DLD1 (cell line): Measurements from ENCODE around the gene DCDC1.

ENCODE experiments used
- in situ Hi-C: cut with HindIII; loops from 2 replicates; pipeline ENCODE4 v1.10.0; 2017; ENCODE audit warnings: low sequenced_read_pairs

The DCDC1 gene

DNA sequence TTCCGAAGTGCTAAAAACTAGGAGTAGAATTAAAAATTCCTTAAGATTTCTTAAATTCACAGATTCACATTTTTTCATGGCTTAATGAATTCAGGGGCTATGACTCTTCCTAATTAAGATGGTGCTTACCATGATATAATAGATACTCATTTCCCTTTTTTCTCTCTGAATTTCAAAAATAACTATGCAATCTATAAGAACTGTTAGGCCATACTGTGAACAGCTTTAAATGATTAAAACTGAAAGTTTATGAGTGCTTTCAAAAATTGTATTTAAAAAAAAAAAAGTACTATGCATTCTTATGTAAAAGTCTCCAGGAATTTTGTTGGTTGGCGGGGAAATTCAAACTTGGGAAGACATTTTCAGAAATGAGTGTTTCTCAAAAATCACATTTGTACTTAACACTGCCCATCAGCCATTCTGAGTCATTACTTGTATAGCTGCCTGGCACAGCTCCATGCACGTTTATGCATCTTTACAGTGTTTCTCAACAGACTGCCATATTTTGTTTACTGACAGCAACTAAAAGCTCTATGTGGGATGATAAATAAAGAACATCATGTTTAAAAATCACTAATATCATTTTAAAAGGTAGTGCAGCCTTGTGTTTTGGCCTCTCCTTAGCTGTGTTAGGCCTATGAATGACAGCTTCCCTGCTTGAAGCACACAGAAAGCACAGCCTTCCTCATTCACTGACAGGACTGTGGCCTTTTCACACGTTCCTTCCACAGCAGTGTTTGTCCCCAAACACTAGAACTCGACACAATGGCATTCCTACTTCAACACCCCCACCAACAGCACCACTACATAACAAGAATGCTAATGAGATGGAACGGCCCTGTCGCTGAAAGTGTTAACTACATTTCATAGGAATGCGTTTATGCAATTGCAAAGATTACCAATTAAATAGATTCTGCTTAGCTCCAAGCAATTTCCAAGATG is 131.4 kb downstream of the DCDC1 start:
- in situ Hi-C loops = no loop called here

GRCh38 chr11:31236143-31236542 is 133.4 kb downstream of the DCDC1 start:
- in situ Hi-C loops = no loop called here

DNA sequence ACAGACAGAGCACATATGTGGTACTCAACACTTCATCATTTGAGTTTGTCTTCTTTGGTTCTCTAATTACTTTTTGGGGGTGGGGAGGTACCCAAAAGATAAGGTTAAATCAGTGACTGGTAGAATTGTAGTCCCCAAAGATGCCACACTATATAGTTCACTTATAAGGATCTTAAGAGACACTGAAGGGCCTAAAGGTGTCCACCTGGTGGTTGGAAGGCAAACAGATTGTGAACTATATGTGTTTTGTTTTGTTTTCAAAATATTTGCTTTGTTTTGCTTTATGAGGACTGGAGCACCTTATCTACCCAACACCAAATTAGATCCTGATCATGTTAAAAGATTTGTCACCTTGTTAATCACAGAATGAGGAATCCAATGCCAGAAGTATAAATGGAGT is 136.1 kb downstream of the DCDC1 start:
- in situ Hi-C loops = no loop called here

GRCh38 chr11:31231601-31232000 is 137.9 kb downstream of the DCDC1 start:
- in situ Hi-C loops = no loop called here

DNA sequence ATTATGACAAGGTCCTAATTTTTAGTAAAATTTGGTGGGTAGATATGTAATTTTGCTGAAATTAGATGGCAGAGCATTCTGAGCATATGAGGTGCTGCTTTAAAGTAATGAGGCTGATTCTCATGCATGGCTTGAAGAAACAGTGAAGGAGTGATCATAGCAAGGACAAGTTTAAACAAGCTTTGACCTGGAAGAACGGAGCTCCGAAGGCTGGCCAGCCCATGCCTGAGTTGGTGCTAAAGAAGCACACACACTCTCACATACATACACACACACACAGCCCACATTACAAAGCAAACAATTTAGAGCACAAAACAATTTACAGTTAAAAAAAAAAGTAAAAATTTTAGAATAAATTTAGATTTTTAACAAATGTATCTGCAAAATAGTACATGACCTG is 150.7 kb downstream of the DCDC1 start:
- in situ Hi-C loops = no loop called here

- in situ Hi-C loops = no loop called here
Measured at GRCh38 chr11:31214372-31214771, 155.2 kb downstream of the DCDC1 start.

DNA sequence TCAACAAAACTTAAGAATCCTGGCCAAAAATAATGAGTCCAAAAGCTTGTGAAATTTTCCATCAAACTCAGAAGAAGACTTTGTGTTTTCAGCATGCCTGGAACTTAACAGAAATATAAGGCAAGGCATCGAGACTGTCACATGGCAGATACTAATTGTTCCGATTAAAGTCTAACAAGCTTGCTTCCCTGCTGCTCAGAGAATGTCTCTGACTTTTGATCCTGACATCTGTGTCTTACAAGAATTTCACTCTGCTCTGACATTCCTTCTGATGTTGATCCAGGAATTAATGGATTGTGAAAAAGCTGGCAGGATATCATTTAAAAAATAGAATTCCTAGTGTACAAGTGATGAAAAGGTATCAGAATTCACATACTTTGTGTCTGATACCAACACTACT is 170.2 kb downstream of the DCDC1 start:
- in situ Hi-C loops = no loop called here

DNA sequence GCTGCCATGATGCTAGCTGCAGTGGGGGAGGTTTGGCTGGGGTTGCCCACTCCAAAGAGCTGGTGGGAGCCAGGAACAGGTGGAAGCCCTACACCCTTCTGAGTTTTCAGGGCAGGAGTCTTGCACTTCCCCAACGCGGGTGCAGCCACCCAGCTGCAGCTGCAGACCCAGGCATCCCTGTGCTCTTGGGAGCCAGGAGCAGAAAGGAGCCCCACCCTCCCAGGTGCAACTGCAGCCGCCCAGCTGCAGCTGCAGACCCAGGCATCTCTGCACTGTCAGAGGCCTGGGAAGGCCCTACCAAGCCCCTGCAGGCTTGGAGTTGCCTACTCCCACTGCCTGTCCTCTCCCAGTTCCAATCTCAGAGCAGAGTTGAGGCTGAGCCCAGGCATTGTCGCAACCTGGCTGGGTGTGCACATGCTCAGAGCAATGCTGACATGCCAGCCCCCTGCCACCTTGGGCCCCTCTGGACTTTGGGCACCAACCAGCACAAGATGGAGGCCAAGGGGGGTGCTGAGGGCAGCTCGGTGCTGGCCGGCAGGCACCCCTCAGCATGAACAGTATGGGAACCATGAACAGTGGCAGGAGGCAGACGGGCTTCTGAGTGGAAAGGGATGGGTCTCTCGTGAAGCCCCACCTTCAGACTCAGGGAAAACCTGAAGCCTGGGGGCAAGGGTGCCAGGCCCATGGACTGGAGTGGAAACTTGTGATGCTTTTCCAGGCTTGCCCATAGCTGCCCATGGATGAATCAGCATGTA is 195.4 kb downstream of the DCDC1 start:
- in situ Hi-C loops = no loop called here

- in situ Hi-C loops = no loop called here
Measured at GRCh38 chr11:31160504-31161422, 208.8 kb downstream of the DCDC1 start.

DNA sequence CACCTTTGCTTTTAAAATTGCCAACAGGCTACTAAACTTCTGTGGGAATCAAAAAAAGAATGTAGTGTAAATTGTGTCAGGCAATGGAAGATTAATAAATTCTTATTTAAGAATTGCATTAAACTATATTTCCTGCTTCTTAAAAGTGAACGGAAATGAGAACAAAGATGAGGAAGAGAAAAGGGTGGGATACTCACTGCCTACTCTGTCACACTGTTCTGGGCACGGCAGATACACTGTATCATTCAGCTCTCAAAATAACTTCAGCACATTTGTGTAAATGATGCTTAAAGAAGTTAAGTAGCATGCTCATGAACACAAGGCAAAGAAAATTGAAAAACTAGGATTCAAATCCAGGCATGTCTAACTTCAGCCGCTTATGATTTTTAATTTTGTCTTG is 218.7 kb downstream of the DCDC1 start:
- in situ Hi-C loops = no loop called here

DNA sequence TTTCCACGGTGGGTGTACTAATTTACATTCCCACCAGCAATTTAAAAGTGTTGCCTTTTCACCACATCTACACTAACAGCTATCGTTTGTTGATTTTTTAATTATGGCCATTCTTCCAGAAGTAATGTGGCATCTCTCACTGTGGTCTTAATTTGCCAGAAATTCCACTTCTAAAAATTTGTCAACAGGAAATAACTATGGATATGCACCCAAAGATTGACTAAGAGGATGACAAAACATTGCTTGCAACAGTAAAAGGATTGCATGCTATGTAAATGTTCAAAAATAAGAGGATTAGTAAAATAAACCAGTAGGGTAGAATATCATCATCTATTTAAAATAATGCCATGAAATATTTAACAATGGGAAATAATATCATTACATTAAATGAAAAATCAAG is 219.5 kb downstream of the DCDC1 start:
- in situ Hi-C loops = no loop called here

- in situ Hi-C loops = no loop called here
Measured at GRCh38 chr11:31141789-31142188, 227.8 kb downstream of the DCDC1 start.

GRCh38 chr11:31139479-31139878 is 230.1 kb downstream of the DCDC1 start:
- in situ Hi-C loops = no loop called here

DNA sequence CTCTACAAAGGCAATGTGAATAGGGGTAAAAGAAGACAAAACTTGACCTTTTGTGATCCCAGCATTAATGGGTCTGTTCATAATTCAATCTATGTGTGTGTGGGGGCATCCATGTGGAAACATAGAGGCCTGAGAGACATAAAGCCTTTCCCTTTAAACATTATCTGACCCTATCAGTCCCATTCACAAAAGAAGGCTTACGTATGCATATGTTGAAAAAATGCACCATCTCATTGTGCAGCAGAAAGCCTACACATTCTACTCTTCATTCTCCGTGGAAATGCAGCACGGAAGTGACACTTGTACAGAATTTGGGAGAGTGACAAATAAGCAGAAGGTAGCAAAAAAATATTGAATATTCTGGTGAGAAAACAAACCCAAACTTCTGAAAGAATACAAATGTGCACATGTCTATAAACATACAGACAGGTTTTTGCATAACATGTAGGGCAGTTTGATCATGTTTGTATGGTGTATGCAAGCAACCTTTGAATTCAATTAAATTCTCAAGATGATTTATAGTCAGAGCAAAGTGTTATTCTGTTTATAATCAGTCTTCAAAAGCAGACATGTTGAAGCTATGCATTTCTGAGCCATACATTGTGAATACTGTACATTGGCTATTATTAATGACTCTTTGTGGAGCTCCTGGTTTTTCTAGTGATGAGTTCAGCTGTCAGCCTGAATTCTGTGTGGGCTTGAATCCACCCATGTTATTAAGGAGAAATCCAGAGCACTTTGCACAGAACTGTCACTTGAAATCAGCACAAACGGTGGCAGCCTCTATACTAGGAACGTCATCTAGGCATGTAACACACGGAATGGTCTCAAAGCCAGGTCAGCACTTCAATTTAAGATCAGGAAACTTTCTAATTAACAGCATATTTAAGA is 236.8 kb downstream of the DCDC1 start:
- in situ Hi-C loops = no loop called here

DNA sequence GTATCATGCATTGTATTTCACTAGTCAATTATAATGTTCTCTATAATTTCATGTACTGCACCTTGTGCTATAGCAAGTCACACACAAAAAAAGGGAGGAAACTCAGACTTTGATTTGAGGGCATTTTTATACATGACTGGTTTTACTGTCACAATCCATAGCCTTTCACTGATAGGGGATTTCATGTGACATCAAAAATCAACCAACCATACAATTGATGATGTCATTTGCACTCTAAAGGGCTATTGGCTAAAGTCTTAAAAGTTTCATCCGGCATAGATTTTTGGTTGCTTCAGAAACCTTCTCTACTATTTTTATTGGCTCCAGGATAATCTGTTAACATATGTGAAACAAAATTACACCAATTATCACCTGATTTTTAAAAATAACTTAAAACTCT is 237.8 kb downstream of the DCDC1 start:
- in situ Hi-C loops = no loop called here

GRCh38 chr11:31127290-31127689 is 242.2 kb downstream of the DCDC1 start:
- in situ Hi-C loops = no loop called here

DNA sequence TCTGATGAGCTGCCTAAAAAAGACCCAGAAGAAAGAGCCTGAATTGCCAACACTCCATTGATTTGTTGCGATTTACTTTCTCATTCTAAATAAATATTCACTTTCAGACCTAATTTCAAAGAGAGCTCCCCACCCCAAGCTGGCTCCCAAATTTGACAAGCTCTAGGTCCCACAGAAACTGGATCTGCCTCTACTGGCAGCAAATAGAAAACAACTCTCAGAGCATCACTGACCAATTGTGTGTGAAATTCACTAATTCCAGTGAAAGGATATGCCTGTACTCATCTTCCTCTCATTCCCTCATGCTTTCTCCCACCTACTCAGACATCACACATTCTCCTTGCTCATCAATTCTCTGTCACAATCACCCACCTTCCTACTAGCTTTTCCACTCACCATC is 249.1 kb downstream of the DCDC1 start:
- in situ Hi-C loops = no loop called here

DNA sequence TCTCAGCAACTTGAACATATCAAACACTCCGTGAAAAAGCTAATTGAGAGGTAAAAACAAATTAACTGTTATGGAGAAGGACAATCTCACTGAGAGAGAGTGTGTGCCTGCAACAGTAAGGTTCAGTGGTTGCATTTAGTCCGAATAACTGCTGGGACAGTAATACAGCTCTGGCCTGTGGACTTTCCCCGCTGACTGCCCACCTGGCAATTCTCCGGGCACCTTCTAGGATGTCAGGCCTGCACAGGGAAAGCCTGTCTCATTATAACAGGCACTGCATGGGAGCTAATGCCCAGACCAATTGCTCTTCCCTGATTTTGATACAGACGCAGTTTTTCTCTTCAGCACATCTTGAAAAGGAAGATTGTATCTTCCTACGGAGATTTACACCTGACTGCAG is 251.0 kb downstream of the DCDC1 start:
- in situ Hi-C loops = no loop called here

DNA sequence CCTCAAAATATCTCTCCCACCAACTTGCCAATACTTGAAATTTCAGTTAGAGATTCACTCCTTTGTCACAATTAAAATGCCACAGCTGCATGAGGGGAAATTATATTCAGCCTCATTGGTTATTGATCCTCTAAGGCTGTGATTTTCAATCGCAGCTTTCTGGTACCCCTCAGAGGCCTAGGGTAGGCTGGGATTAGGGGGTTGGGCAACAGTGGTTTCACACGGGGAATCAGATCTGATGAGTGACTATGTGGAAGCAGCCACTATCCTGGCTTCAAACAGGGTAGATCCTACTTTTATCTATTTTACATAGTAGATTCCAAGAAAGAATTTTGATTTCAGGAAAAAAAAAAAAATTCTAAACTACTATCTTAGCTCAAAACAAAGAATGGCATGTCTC is 252.5 kb downstream of the DCDC1 start:
- in situ Hi-C loops = no loop called here

DNA sequence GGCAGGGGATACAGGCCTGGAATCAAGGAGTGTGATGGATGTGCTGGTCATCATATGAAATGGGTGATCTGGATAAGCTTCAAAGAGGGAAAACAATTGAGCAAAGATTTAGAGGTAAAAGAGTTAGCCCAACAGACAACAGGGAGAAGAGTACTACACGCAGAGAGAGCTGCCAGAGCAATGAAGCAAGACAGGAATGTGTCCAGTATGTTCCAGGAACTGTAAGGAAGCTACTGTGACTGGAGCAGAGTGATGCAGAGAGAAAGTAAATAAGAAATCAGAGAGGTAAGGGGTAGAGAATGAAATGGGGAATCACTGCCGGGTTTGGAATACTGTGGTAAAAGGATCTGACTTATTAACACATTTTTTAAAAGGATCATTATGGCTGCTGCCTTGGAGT is 255.1 kb downstream of the DCDC1 start:
- in situ Hi-C loops = no loop called here
